OCI-LY7 (cell line): ENCODE measurements around the gene PTPRM. TPM values are rescaled to one million over a fixed set of nuclear protein-coding genes. Genes with fewer than 3 reads are reported as not detected.

Source experiments
- BruUV-seq: library from RNA; stranded (reverse); fragments of 400-500 nt; replicated peaks from 2 replicates; lab custom pipeline; 2021; lab: Mats Ljungman, UMichigan
- CTCF ChIA-PET: fragments of 300-600 bp; sonication (Branson Sonifier 250); formaldehyde crosslinking; loops from one replicate; lab custom pipeline; 2022; ENCODE audit warnings: antibody characterized with exemption; ENCODE audit not compliant: unreplicated experiment; lab: Charles Lee
- POLR2A ChIA-PET: fragments of 300-600 bp; sonication (Branson Sonifier 250); formaldehyde crosslinking; loops from one replicate; lab custom pipeline; 2022; ENCODE audit warnings: antibody characterized with exemption; lab: Charles Lee
- DNase-seq: peaks from one replicate; pipeline ENCODE4 v3.0.0-alpha.2; 2015; ENCODE audit warnings: low spot score
- H2AFZ ChIP-seq: fragments of 200-600 bp; sonication (generic), shearing (Covaris generic); 2 replicates; pipeline ENCODE4 v1.6.1; 2014; ENCODE audit warnings: mild to moderate bottlenecking, antibody characterized with exemption, low read length, moderate library complexity
- H3K27ac ChIP-seq: fragments of 200-600 bp; sonication (generic); 2 replicates; pipeline ENCODE4 v1.5.1; 2014; ENCODE audit warnings: mixed run types, low read depth, mild to moderate bottlenecking, moderate library complexity, low read length, inconsistent platforms; ENCODE audit not compliant: poor library complexity, severe bottlenecking
- H3K36me3 ChIP-seq: fragments of 200-600 bp; sonication (generic); 2 replicates; pipeline ENCODE4 v1.6.1; 2014; ENCODE audit warnings: mild to moderate bottlenecking, antibody characterized with exemption, low read length, moderate library complexity, mixed read lengths; ENCODE audit not compliant: insufficient read depth
- H3K4me1 ChIP-seq: fragments of 200-600 bp; sonication (generic); 2 replicates; pipeline ENCODE4 v1.5.1; 2014; ENCODE audit warnings: mild to moderate bottlenecking, low read length; ENCODE audit not compliant: insufficient read depth, poor library complexity, severe bottlenecking
- H3K4me2 ChIP-seq: fragments of 200-600 bp; sonication (generic); 2 replicates; pipeline ENCODE4 v1.6.1; 2014; ENCODE audit warnings: mild to moderate bottlenecking, low read length
- H3K4me3 ChIP-seq: fragments of 200-600 bp; sonication (generic); 2 replicates; pipeline ENCODE4 v1.5.1; 2014; ENCODE audit warnings: mild to moderate bottlenecking, low read depth, low read length; ENCODE audit not compliant: poor library complexity, severe bottlenecking
- H3K79me2 ChIP-seq: fragments of 200-600 bp; sonication (generic); 2 replicates; pipeline ENCODE4 v1.6.1; 2016; ENCODE audit warnings: low read depth, mild to moderate bottlenecking, low read length, moderate library complexity, mixed read lengths; ENCODE audit not compliant: insufficient read depth
- H3K9me2 ChIP-seq: fragments of 200-600 bp; sonication (generic); 2 replicates; pipeline ENCODE4 v1.6.1; 2016; ENCODE audit warnings: mild to moderate bottlenecking, low read length, mixed read lengths; ENCODE audit not compliant: insufficient read depth
- H3K9me3 ChIP-seq: fragments of 200-600 bp; sonication (generic); 2 replicates; pipeline ENCODE4 v1.6.1; 2014; ENCODE audit warnings: mild to moderate bottlenecking, mixed run types, low read length, mixed read lengths
- H4K20me1 ChIP-seq: fragments of 200-600 bp; sonication (generic); 2 replicates; pipeline ENCODE4 v1.6.1; 2014; ENCODE audit warnings: mild to moderate bottlenecking, antibody characterized with exemption, low read length, moderate library complexity, mixed read lengths; ENCODE audit not compliant: insufficient read depth
- EZH2phosphoT487 ChIP-seq: fragments of 200-600 bp; sonication (generic); IDR thresholded peaks from 2 replicates; pipeline ENCODE4 v1.6.1; 2018; ENCODE audit warnings: low read depth, borderline replicate concordance, mild to moderate bottlenecking, mixed run types, antibody characterized with exemption, low read length, moderate library complexity, mixed read lengths
- intact Hi-C: fragments of 100-400 bp; cut with micrococcal nuclease; formaldehyde crosslinking; loops from one replicate; pipeline ENCODE4 v1.10.0; 2022; ENCODE audit not compliant: unreplicated experiment
- total RNA-seq, 2 experiments: library from RNA; depleted of rRNA in 1 of 2; stranded (reverse); fragments of >200 nt in 1 of 2; shearing (Covaris generic) in 1 of 2; gene quantifications; 2 replicates each; pipeline ENCODE4 v1.2.3, GENCODE V29; 2014 to 2022
- TF ChIP-seq, protein P1 (sequence below): fragments of 200-600 bp; sonication (generic); conservative IDR thresholded peaks from 2 replicates; pipeline ENCODE4 v1.5.1; 2014; ENCODE audit warnings: mild to moderate bottlenecking, antibody characterized with exemption, low read length, moderate library complexity, mixed read lengths

PTPRM gene
- total RNA-seq, 2 experiments from 2014 or later = not detected

- Histone ChIP-seq H3K36me3 (no peaks in the 10 kb centered on the region), H3K4me2 (no peak overlapping the region), H2AFZ (no peak overlapping the region), H3K9me3 (no peaks in the 10 kb centered on the region), H3K4me3 (no peak overlapping the region), H3K9me2 (no peaks in the 10 kb centered on the region), H3K4me1 (no peaks in the 10 kb centered on the region), H3K79me2 (no peaks in the 10 kb centered on the region), H4K20me1 (no peaks in the 10 kb centered on the region), H3K27ac (no peak overlapping the region)
- BruUV-seq = no TSS peak
- POLR2A ChIA-PET = no interaction called here
- intact Hi-C loops = no loop called here
- DNase-seq = no peak
- TF ChIP-seq, protein P1, sequence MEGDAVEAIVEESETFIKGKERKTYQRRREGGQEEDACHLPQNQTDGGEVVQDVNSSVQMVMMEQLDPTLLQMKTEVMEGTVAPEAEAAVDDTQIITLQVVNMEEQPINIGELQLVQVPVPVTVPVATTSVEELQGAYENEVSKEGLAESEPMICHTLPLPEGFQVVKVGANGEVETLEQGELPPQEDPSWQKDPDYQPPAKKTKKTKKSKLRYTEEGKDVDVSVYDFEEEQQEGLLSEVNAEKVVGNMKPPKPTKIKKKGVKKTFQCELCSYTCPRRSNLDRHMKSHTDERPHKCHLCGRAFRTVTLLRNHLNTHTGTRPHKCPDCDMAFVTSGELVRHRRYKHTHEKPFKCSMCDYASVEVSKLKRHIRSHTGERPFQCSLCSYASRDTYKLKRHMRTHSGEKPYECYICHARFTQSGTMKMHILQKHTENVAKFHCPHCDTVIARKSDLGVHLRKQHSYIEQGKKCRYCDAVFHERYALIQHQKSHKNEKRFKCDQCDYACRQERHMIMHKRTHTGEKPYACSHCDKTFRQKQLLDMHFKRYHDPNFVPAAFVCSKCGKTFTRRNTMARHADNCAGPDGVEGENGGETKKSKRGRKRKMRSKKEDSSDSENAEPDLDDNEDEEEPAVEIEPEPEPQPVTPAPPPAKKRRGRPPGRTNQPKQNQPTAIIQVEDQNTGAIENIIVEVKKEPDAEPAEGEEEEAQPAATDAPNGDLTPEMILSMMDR = no peak
- TF ChIP-seq EZH2phosphoT487 = no peak
- CTCF ChIA-PET = no interaction called here
Observed at GRCh38 chr18:7616661-7617060, 49.5 kb downstream of the PTPRM start.

DNA sequence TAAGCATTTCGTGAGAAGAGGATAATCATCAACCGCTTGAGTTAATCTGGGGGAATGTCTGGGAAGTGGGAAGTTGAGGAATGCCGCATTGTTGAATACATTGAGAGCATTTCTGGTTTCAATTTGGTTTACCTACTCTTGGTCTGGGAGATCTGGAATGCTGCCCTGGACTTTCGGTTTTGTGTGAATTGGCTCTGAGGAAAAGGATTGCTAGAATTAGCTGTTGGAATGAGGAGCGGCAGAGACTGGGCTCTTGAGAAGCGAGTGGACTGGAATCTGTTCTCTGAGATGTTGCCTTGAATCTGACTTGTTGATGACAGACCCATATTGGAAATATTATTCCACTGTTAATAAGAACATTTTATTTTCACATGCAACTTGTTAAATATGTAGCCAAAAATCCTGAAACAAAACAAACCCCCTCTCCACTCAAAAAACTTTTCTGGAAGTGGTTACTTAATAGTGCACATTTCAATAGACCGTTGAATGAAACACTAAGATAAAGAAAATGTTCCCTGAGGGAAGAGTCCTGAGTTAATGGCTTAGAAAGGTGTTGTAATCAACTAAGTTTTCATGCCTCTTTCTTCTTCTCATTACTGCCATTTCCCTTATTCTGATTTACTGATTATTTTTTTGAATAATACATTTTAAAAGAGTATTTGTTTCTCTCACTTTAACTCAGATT lies 50.8 kb downstream of the PTPRM start:
- Histone ChIP-seq H4K20me1 (no peaks in the 10 kb centered on the region), H3K9me2 (no peaks in the 10 kb centered on the region), H3K79me2 (no peaks in the 10 kb centered on the region), H3K4me1 (no peaks in the 10 kb centered on the region), H2AFZ (no peak overlapping the region), H3K36me3 (no peaks in the 10 kb centered on the region), H3K9me3 (no peaks in the 10 kb centered on the region), H3K27ac (no peak overlapping the region), H3K4me3 (no peak overlapping the region), H3K4me2 (no peak overlapping the region)
- no peak for TF ChIP-seq EZH2phosphoT487
- TF ChIP-seq, protein P1 = no peak
- intact Hi-C loops = no loop called here
- DNase-seq = no peak
- no TSS peak for BruUV-seq
- ChIA-PET POLR2A (interaction anchor here (0.7 kb wide), 1 partner anchor 150 kb away, joined by 3 read pairs; no protein-coding TSS in a partner anchor), CTCF (no interaction called here)

- intact Hi-C loops = no loop called here
- H3K9me3 ChIP-seq = no peaks in the 10 kb centered on the region
- no peak overlapping the region for H3K27ac ChIP-seq
- no peaks in the 10 kb centered on the region for H3K9me2 ChIP-seq
- H3K36me3 ChIP-seq = no peaks in the 10 kb centered on the region
- H3K4me2 ChIP-seq = no peak overlapping the region
- POLR2A ChIA-PET = no interaction called here
- no peak overlapping the region for H2AFZ ChIP-seq
- no peak for DNase-seq
- no peaks in the 10 kb centered on the region for H3K79me2 ChIP-seq
- BruUV-seq = no TSS peak
- CTCF ChIA-PET = no interaction called here
- TF ChIP-seq EZH2phosphoT487 = no peak
- TF ChIP-seq, protein P1 = no peak
- H4K20me1 ChIP-seq = no peaks in the 10 kb centered on the region
- H3K4me1 ChIP-seq = no peaks in the 10 kb centered on the region
- no peak overlapping the region for H3K4me3 ChIP-seq
Observed at GRCh38 chr18:7618891-7619442, 51.9 kb downstream of the PTPRM start.
